Astrocyte of the cerebellum (primary cell): ENCODE data around the gene C1QTNF1.

Experiments
- DNase-seq: peaks from one replicate; pipeline ENCODE4 v3.0.0-alpha.2; 2011; ENCODE audit warnings: low read depth
- H3K4me3 ChIP-seq: 2 replicates; pipeline ENCODE4 v1.5.1; 2011; ENCODE audit warnings: mild to moderate bottlenecking, low read depth, low read length, moderate library complexity
- in situ Hi-C: cut with HindIII; loops from 2 replicates; pipeline ENCODE4 v1.10.0; 2017; ENCODE audit warnings: low sequenced_read_pairs
- TF ChIP-seq, protein P1 (sequence below): IDR thresholded peaks from 2 replicates; pipeline ENCODE4 v1.5.1; 2012; ENCODE audit warnings: low read length, low read depth, moderate library complexity, mild to moderate bottlenecking; ENCODE audit errors: missing control alignments

Gene C1QTNF1

DNA sequence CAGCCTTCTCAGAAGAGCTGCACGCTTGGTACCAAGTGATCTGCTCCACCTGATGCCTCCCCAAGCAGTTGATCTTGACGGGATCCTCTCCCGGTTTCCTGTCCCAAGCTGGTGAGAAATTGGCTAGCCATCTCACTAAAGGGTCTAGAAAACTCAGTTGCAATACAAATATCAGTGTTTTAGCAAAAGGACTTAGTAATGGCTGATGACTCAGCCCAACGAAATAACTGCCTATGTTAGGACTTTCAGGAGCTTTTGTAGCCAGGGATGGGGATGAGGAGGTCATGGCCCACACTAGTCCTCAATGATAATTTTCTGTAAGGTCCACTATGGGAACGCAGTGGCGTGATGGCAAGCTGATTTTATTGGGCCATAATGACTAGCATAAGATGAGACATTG is 27.3 kb downstream of the C1QTNF1 start:
- no peak for DNase-seq
- TF ChIP-seq, protein P1, sequence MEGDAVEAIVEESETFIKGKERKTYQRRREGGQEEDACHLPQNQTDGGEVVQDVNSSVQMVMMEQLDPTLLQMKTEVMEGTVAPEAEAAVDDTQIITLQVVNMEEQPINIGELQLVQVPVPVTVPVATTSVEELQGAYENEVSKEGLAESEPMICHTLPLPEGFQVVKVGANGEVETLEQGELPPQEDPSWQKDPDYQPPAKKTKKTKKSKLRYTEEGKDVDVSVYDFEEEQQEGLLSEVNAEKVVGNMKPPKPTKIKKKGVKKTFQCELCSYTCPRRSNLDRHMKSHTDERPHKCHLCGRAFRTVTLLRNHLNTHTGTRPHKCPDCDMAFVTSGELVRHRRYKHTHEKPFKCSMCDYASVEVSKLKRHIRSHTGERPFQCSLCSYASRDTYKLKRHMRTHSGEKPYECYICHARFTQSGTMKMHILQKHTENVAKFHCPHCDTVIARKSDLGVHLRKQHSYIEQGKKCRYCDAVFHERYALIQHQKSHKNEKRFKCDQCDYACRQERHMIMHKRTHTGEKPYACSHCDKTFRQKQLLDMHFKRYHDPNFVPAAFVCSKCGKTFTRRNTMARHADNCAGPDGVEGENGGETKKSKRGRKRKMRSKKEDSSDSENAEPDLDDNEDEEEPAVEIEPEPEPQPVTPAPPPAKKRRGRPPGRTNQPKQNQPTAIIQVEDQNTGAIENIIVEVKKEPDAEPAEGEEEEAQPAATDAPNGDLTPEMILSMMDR, result no peak
- no peak overlapping the region for H3K4me3 ChIP-seq
- in situ Hi-C loops, result no loop called here

DNA sequence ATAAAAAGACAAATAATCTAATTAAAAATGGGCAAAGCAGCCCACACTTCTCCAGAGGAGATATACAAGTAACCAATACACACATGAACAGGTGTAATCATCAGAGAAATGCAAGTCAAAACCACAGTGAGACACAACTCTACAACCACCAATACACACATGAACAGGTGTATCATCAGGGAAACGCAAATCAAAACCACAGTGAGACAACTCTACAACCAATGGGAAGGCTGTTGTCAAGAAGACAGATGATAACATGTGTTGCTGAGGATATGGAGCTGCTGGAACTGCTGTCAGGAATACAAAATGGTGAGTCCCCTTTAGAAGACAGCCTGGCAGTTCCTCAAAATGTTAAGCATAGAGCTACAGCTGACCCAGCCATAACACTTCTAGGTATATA is 28.2 kb downstream of the C1QTNF1 start:
- no peak overlapping the region for H3K4me3 ChIP-seq
- TF ChIP-seq, protein P1, result no peak
- in situ Hi-C loops, result no loop called here
- DNase-seq, result no peak

DNA sequence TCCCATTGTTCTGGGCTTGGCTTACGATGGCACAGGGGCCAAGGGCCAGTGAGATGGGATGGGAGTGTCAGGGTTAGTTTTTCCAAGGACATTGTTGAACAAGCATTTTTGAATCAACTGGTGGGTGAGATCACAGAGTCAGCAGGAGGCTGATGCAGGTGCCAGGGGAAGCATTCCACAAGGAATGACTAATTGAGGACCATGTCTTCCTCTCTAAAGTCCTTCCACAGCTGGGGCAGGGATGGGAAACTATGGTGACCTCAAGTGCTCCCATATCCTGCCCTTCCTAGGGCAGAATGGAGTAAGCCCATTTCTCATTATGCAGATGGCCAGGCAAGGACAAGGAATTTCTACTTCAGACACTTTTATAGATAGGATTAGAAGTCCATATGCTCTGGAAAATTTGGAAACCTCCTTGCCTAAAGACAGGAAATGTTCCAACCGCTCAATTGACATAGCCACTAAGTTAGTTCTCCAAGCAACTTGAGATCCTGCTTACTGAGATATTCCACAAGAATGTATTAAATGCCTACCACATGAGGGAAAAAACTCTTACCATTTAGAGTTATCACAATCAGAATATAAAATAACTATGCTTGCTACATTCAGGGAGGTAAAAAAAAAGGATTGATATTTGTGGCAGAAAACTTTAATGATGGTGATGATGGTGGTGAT is 29.4 kb downstream of the C1QTNF1 start:
- no peak overlapping the region for H3K4me3 ChIP-seq
- peak; percentile 22 for DNase-seq
- TF ChIP-seq, protein P1, result no peak
- in situ Hi-C loops, result no loop called here

DNA sequence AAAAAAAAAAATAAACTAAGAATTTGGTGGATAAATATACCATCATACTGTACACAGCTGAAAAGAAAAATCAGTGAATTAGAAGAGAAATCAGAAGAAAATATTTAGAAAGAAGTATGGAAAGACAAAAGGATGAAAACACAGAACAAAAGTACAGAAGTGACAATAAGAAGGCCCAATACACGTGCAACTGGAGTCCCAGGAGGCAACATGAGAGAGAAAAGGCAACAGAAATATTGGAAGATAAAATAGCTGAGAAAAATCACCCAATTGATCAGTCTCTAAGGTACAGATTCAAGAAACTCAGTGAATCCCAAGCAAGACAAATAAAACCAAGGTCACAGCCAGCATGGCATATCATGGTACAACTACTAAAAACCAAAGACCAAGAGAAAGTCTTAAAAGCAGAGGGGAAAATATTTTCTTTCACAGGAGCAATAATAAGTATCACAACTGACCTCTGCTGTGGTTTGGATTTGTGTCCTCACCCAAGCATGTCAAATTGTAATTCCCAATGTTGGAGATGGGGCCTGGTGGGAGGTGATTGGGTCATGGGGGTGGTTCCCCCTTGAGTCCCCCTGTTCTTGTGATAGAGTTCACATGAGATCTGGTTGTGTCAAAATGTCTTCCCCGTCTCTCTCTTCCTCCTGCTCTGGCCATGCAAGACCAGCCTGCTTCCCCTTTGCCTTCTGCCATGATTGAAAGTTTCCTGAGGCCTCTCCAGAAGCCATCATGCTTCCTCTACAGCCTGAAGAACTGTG is 30.4 kb downstream of the C1QTNF1 start:
- DNase-seq, result no peak
- in situ Hi-C loops, result no loop called here
- H3K4me3 ChIP-seq, result no peak overlapping the region
- TF ChIP-seq, protein P1, result no peak

GRCh38 chr17:79055197-79055596 is 31.2 kb downstream of the C1QTNF1 start:
- no peak for DNase-seq
- TF ChIP-seq, protein P1, result no peak
- in situ Hi-C loops, result no loop called here
- H3K4me3 ChIP-seq, result no peak overlapping the region

DNA sequence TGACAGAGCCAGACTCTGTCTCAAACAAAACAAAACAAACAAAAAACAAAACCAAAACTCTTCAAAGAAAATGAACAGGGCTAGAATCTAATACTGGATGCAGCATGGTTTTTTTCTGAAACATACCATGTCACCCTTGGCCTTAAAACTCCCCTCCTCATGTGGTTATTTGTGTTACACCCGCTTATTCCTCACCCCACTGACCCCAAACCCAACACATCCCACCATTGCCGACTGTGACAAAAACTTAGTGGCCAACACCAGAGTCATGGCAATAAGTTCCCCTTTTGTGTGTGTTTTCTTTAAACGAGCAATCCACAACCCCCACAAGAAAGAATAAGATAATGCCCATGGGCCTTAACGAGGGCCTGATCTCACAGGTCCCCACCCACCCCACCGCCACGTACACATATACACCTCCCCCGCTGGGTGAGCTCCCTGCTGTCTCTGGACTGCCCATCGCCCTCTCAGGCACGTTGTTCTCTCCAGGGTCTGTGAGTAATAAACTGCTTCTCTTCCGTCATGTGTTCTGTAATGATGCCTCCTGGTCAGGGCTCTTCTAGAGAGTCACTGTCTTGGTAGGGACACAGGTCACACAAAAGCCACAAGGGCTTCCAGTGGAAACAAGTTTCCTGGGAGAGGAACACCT is 33.9 kb downstream of the C1QTNF1 start:
- TF ChIP-seq, protein P1, result no peak
- in situ Hi-C loops, result no loop called here
- no peak for DNase-seq
- no peak overlapping the region for H3K4me3 ChIP-seq
